Gastroesophageal sphincter (tissue), 4 donors: ENCODE data around the gene CC2D1A. TPM values are rescaled to one million over a fixed set of nuclear protein-coding genes. Genes with fewer than 3 reads are reported as not detected.

ENCODE experiments used
- ATAC-seq: fragments of 150-250 bp; one replicate; pipeline ENCODE4 v1.9.1; 2016; ENCODE audit warnings: mild to moderate bottlenecking, moderate library complexity
- H3K27ac ChIP-seq, 4 donors: fragments of 200-600 bp; sonication (generic) in 3 of 4; 1 replicate in 3 of 4; 2 replicates in 1 of 4; pipeline ENCODE4 v1.5.1; 2016 to 2019
- H3K27me3 ChIP-seq: fragments of 200-600 bp; sonication (generic); one replicate; pipeline ENCODE4 v1.5.1; 2019
- H3K36me3 ChIP-seq, 2 donors: fragments of 200-600 bp; sonication (generic); one replicate each; pipeline ENCODE4 v1.5.1; 2019; ENCODE audit warnings: control low read depth in 1 of 2
- H3K4me1 ChIP-seq, 3 donors: fragments of 200-600 bp; sonication (generic); 1 replicate in 2 of 3; 2 replicates in 1 of 3; pipeline ENCODE4 v1.5.1; 2016 to 2019; ENCODE audit warnings: control low read depth in 2 of 3
- H3K4me3 ChIP-seq, 2 donors: fragments of 200-600 bp; sonication (generic); one replicate each; pipeline ENCODE4 v1.5.1; 2019; ENCODE audit warnings: mild to moderate bottlenecking in 1 of 2, moderate library complexity in 1 of 2
- H3K9me3 ChIP-seq, 3 donors: fragments of 200-600 bp; sonication (generic); one replicate each; pipeline ENCODE4 v1.5.1; 2017 to 2019; ENCODE audit warnings: control low read depth in 2 of 3
- CTCF ChIP-seq, 4 experiments: fragments of 200-600 bp in 2 of 4; fragments of 450-650 bp in 2 of 4; sonication (generic) in 1 of 4; IDR thresholded peaks; one replicate each; pipeline ENCODE4 v1.5.1; 2017 to 2019; ENCODE audit warnings: antibody characterized with exemption in 4 of 4, mild to moderate bottlenecking in 2 of 4, moderate library complexity in 2 of 4
- EP300 ChIP-seq: sonication (generic); formaldehyde crosslinking; IDR thresholded peaks from one replicate; pipeline ENCODE4 v1.6.1; 2017; ENCODE audit warnings: antibody characterized with exemption, mild to moderate bottlenecking
- POLR2A ChIP-seq, 2 donors: fragments of 450-650 bp; IDR thresholded peaks; one replicate each; pipeline ENCODE4 v1.6.1; 2017; ENCODE audit warnings: antibody characterized with exemption in 2 of 2, mild to moderate bottlenecking in 2 of 2, moderate library complexity in 1 of 2
- POLR2AphosphoS5 ChIP-seq: sonication (generic); formaldehyde crosslinking; IDR thresholded peaks from one replicate; pipeline ENCODE4 v1.6.1; 2017; ENCODE audit warnings: antibody characterized with exemption
- WGBS, 2 donors: methylation state at CpG; one replicate each; pipeline ENCODE4 v1.1.5; 2018; ENCODE audit warnings: low coverage in 1 of 2; 5-methylcytosine and 5-hydroxymethylcytosine counted together
- total RNA-seq, 4 donors: library from RNA; depleted of rRNA; stranded (reverse); fragments of >200 nt; gene quantifications; one replicate each; pipeline ENCODE4 v1.1.0, GENCODE V29; 2016

The CC2D1A gene
- total RNA-seq, 4 donors from 2014 or later: 15.6 to 36.8 (median 22.4) TPM

GRCh38 chr19:13861392-13861713 lies 44.6 kb upstream of the CC2D1A start:
- Histone ChIP-seq H3K27me3 (no peaks in the 10 kb centered on the region), H3K27ac (peak overlapping the region; percentile 69 to 91 (median 90)), H3K4me1 (peaks cover 0 to 58% (median 15%) of the 10 kb centered on the region in 3 donors), H3K9me3 (no peaks in the 10 kb centered on the region), H3K36me3 (no peaks in the 10 kb centered on the region), H3K4me3 (peak overlapping the region in 1 of 2 donors; percentile 48)
- WGBS, 2 donors: 21 to 33% methylated on average over 4 to 9 of the region's 11 CpGs
- ATAC-seq: no peak
- TF ChIP-seq POLR2AphosphoS5: no peak

GRCh38 chr19:13861714-13862531 lies 44.1 kb upstream of the CC2D1A start:
- Histone ChIP-seq H3K9me3 (no peaks in the 10 kb centered on the region), H3K36me3 (no peaks in the 10 kb centered on the region), H3K27me3 (no peaks in the 10 kb centered on the region), H3K27ac (peak overlapping the region; percentile 69 to 91 (median 90)), H3K4me3 (peak overlapping the region; percentile 17 to 48), H3K4me1 (peaks cover 0 to 62% (median 15%) of the 10 kb centered on the region in 3 donors)
- 0 to 3% methylated on average over 3 to 9 of the region's 27 CpGs for WGBS, 2 donors
- peak; percentile 93 for ATAC-seq
- TF ChIP-seq POLR2A (IDR thresholded peaks at IDR 0.05): peak; percentile 29 to 38
- peak; percentile 61 for TF ChIP-seq POLR2AphosphoS5
- TF ChIP-seq EP300: no peak
- TF ChIP-seq CTCF (IDR thresholded peaks at IDR 0.05): peak in 3 of 4 experiments; percentile 98 to 100 (median 100)

- Histone ChIP-seq H3K27ac (peak overlapping the region in 3 of 4 donors; percentile 89 to 91 (median 89)), H3K36me3 (no peaks in the 10 kb centered on the region), H3K4me3 (no peak overlapping the region), H3K4me1 (peaks cover 0 to 62% (median 15%) of the 10 kb centered on the region in 3 donors), H3K9me3 (no peaks in the 10 kb centered on the region), H3K27me3 (no peaks in the 10 kb centered on the region)
- TF ChIP-seq EP300 (no peak), CTCF (IDR thresholded peaks at IDR 0.05) (no peak), POLR2AphosphoS5 (no peak), POLR2A (IDR thresholded peaks at IDR 0.05) (no peak)
- 41% methylated on average over 9 of the region's 13 CpGs; no CpG with 5 or more reads in 1 of the 2 donors for WGBS, 2 donors
- no peak for ATAC-seq
Measured at GRCh38 chr19:13864046-13864666, 41.8 kb upstream of the CC2D1A start.

- TF ChIP-seq EP300 (no peak), POLR2AphosphoS5 (no peak), POLR2A (IDR thresholded peaks at IDR 0.05) (no peak), CTCF (IDR thresholded peaks at IDR 0.05) (no peak)
- Histone ChIP-seq H3K27ac (peak overlapping the region; percentile 30 to 91 (median 89)), H3K9me3 (no peaks in the 10 kb centered on the region), H3K4me3 (peak overlapping the region; percentile 65 to 85), H3K27me3 (no peaks in the 10 kb centered on the region), H3K4me1 (peaks cover 0 to 55% (median 15%) of the 10 kb centered on the region in 3 donors), H3K36me3 (no peaks in the 10 kb centered on the region)
- ATAC-seq: no peak
- WGBS, 2 donors: 8% methylated on average over 7 of the region's 113 CpGs; no CpG with 5 or more reads in 1 of the 2 donors
Measured at GRCh38 chr19:13864667-13865570, 41.1 kb upstream of the CC2D1A start.
